K562 (cell line): ENCODE data around the gene DOLK. TPM values are rescaled to one million over a fixed set of nuclear protein-coding genes. Genes with fewer than 3 reads are reported as not detected.

Source experiments
- ATAC-seq: fragments of 200-7000 bp; cut with Tn5 transposase; 3 replicates; pipeline ENCODE4 v1.9.1; 2020; ENCODE audit warnings: moderate library complexity
- BruUV-seq: library from RNA; stranded (reverse); fragments of 400-500 nt; replicated peaks from 2 replicates; lab custom pipeline; 2021; lab: Mats Ljungman, UMichigan
- CTCF ChIA-PET: fragments of 300-600 bp; formaldehyde crosslinking; extraction: SDS; loops from one replicate; lab custom pipeline; 2021; ENCODE audit warnings: low intra/inter-chr PET ratio; lab: Yijun Ruan, JAX
- POLR2A ChIA-PET: fragments of 300-600, 350-650 bp; sonication (Branson Sonifier 250); formaldehyde crosslinking; extraction: SDS; loops from one replicate; lab custom pipeline; 2021; ENCODE audit warnings: antibody characterized with exemption, inconsistent platforms; lab: Yijun Ruan, JAX
- DNase-seq, 4 experiments: peaks; one replicate each; pipeline versions ENCODE4 v3.0.0 to v3.0.0-alpha.2; 2011 to 2018; ENCODE audit warnings: low spot score in 3 of 4, mixed read lengths in 3 of 4; ENCODE audit errors: extremely low read depth in 1 of 4
- FAIRE-seq: peaks from 2 replicates; lab custom pipeline; 2011; peaks lifted over from hg19 to GRCh38; lab: Jason Lieb, UNC
- H2AFZ ChIP-seq: 2 replicates; pipeline ENCODE4 v1.6.0; 2011; ENCODE audit warnings: low read depth, low read length, control low read depth, inconsistent platforms
- H3K27ac ChIP-seq: fragments of 200-600 bp; 3 replicates; pipeline ENCODE4 v1.8.0; 2011; ENCODE audit warnings: low read depth, mild to moderate bottlenecking, control low read depth, inconsistent platforms, low read length, moderate library complexity, mixed read lengths; ENCODE audit errors: extremely low read depth
- H3K27me3 ChIP-seq, 2 experiments: fragments of 300-600 bp in 1 of 2; 2 replicates in 1 of 2; 3 replicates in 1 of 2; pipeline versions ENCODE4 v1.6.0 to v1.8.0; 2011; ENCODE audit warnings: inconsistent platforms in 2 of 2, low read length in 2 of 2, mild to moderate bottlenecking in 1 of 2, mixed read lengths in 1 of 2, moderate library complexity in 1 of 2; ENCODE audit not compliant: control insufficient read depth in 2 of 2, insufficient read depth in 2 of 2
- H3K36me3 ChIP-seq: fragments of 300-600 bp; 3 replicates; pipeline ENCODE4 v1.8.0; 2011; ENCODE audit warnings: mild to moderate bottlenecking, low read length, inconsistent platforms; ENCODE audit not compliant: control insufficient read depth, insufficient read depth
- H3K4me1 ChIP-seq, 2 experiments: fragments of 200-600 bp in 1 of 2; replicated peaks in 1 of 2; 2 replicates in 1 of 2; 3 replicates in 1 of 2; pipeline versions ENCODE4 v1.5.1 to v1.8.0; 2011; ENCODE audit warnings: inconsistent platforms in 2 of 2, low read length in 2 of 2, mild to moderate bottlenecking in 1 of 2, mixed read lengths in 1 of 2, moderate library complexity in 1 of 2; ENCODE audit not compliant: control insufficient read depth in 2 of 2, insufficient read depth in 2 of 2
- H3K4me2 ChIP-seq: 2 replicates; pipeline ENCODE4 v1.6.1; 2011; ENCODE audit warnings: low read length, control low read depth, inconsistent platforms, mixed read lengths; ENCODE audit not compliant: insufficient read depth
- H3K4me3 ChIP-seq: fragments of 200-600 bp; sonication (generic), shearing (Covaris generic); 2 replicates; pipeline ENCODE4 v1.5.1; 2016; ENCODE audit warnings: control low read depth, inconsistent platforms
- H3K79me2 ChIP-seq: fragments of 200-600 bp; 3 replicates; pipeline ENCODE4 v1.8.0; 2011; ENCODE audit warnings: low read length, inconsistent platforms; ENCODE audit not compliant: control insufficient read depth, insufficient read depth
- H3K9ac ChIP-seq, 2 experiments: 2 replicates each; pipeline versions ENCODE4 v1.6.0 to v1.6.1; 2011; ENCODE audit warnings: low read depth in 2 of 2, low read length in 2 of 2, control low read depth in 1 of 2, inconsistent platforms in 1 of 2, mild to moderate bottlenecking in 1 of 2, mixed read lengths in 1 of 2; ENCODE audit not compliant: insufficient read depth in 1 of 2
- H3K9me1 ChIP-seq: one replicate; pipeline ENCODE4 v1.6.0; 2011; ENCODE audit warnings: inconsistent platforms, mild to moderate bottlenecking, low read length, moderate library complexity; ENCODE audit not compliant: control insufficient read depth, insufficient read depth
- H3K9me3 ChIP-seq: replicated peaks from 2 replicates; pipeline ENCODE4 v1.5.1; 2011; ENCODE audit warnings: low read depth, low read length, inconsistent platforms; ENCODE audit not compliant: control insufficient read depth, insufficient read depth
- H4K20me1 ChIP-seq: replicated peaks from 2 replicates; pipeline ENCODE4 v1.6.1; 2011; ENCODE audit warnings: low read length, inconsistent platforms, mixed read lengths; ENCODE audit not compliant: control insufficient read depth, insufficient read depth
- CCAR2 ChIP-seq: fragments of 200-400 bp; formaldehyde crosslinking; IDR thresholded peaks from 2 replicates; pipeline ENCODE4 v1.6.1; 2017; ENCODE audit warnings: mild to moderate bottlenecking, low read depth, low read length
- GATAD2B ChIP-seq: fragments of 450-650 bp; IDR thresholded peaks from 2 replicates; pipeline ENCODE4 v1.6.1; 2017; ENCODE audit warnings: mild to moderate bottlenecking, borderline replicate concordance
- ILK ChIP-seq: fragments of 450-650 bp; IDR thresholded peaks from 2 replicates; pipeline ENCODE4 v1.6.1; 2016; ENCODE audit warnings: missing genetic modification characterization, low read depth, mild to moderate bottlenecking, missing compliant biosample characterization, moderate library complexity, borderline replicate concordance
- MGA ChIP-seq: fragments of 450-650 bp; IDR thresholded peaks from 2 replicates; pipeline ENCODE4 v1.6.1; 2016; ENCODE audit warnings: mild to moderate bottlenecking, moderate library complexity
- ZNF398 ChIP-seq: fragments of 250-450 bp; sonication (Bioruptor Pico); IDR thresholded peaks from 2 replicates; pipeline ENCODE4 v1.8.0; 2021; ENCODE audit warnings: moderate library complexity, mild to moderate bottlenecking, inconsistent platforms
- WGBS: fragments of 100-300 bp; shearing (Covaris generic); methylation state at CpG from one replicate; pipeline ENCODE4 v1.1.6; 2016; ENCODE audit warnings: low coverage, mixed read lengths; ENCODE audit not compliant: insufficient coverage; ENCODE audit errors: missing lambda C conversion rate; 5-methylcytosine and 5-hydroxymethylcytosine counted together
- in situ Hi-C: fragments of 300-500 bp; cut with MboI; formaldehyde crosslinking; loops from 4 replicates; pipeline ENCODE4 v1.15.0; 2018; ENCODE audit warnings: inconsistent platforms, mixed read lengths
- intact Hi-C: fragments of 100-400 bp; cut with micrococcal nuclease; formaldehyde crosslinking; loops from 2 replicates; pipeline ENCODE4 v1.14.2; 2022
- polyA plus RNA-seq, 8 experiments: library from polyadenylated mRNA; depleted of rRNA in 4 of 8; stranded (reverse) in 5 of 8; unstranded in 3 of 8; fragments of >200 nt; fragmentation: Nextera tagmentation in 2 of 8; fragmentation: Illumina TruSeq in 1 of 8; extraction: Ambion mirVana in 2 of 8; extraction: Trizol in 1 of 8; gene quantifications; 2 replicates each; pipeline versions ENCODE4 v1.2.1 to v1.2.3, GENCODE V29; 2011 to 2014; ENCODE audit warnings: inconsistent platforms in 1 of 8, missing spikeins in 1 of 8
- total RNA-seq, 7 experiments: library from RNA; depleted of rRNA in 6 of 7; stranded (reverse); fragments of >200 nt in 6 of 7; fragmentation: Illumina TruSeq in 2 of 7; extraction: Trizol in 2 of 7; gene quantifications; 2 replicates each; pipeline versions ENCODE4 v1.2.1 to v1.2.3, GENCODE V29; 2011 to 2021; ENCODE audit warnings: low replicate concordance in 1 of 7
- TF ChIP-seq, protein P1 (sequence below): fragments of 450-650 bp; IDR thresholded peaks from 2 replicates; pipeline ENCODE4 v1.7.0; 2016; ENCODE audit warnings: borderline replicate concordance

Gene DOLK
- total and polyA plus RNA-seq, 9 of the 15 experiments (the other 6 are each of a cell fraction or from before 2014, with no cell fraction given) = 2.6 to 14.2 (median 11.7) TPM

GRCh38 chr9:128916204-128916603 lies 31.2 kb downstream of the DOLK start:
- CTCF ChIA-PET = no interaction called here
- intact Hi-C loops = no loop called here
- TF ChIP-seq MGA = no peak
- TF ChIP-seq ZNF398 (CRISPR knock-in tag) = no peak
- TF ChIP-seq ILK (tag) = no peak
- TF ChIP-seq GATAD2B = no peak
- TF ChIP-seq CCAR2 = no peak
- TF ChIP-seq, protein P1, sequence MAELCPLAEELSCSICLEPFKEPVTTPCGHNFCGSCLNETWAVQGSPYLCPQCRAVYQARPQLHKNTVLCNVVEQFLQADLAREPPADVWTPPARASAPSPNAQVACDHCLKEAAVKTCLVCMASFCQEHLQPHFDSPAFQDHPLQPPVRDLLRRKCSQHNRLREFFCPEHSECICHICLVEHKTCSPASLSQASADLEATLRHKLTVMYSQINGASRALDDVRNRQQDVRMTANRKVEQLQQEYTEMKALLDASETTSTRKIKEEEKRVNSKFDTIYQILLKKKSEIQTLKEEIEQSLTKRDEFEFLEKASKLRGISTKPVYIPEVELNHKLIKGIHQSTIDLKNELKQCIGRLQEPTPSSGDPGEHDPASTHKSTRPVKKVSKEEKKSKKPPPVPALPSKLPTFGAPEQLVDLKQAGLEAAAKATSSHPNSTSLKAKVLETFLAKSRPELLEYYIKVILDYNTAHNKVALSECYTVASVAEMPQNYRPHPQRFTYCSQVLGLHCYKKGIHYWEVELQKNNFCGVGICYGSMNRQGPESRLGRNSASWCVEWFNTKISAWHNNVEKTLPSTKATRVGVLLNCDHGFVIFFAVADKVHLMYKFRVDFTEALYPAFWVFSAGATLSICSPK = no peak

More at GRCh38 chr9:128916204-128916603, 31.2 kb downstream of the DOLK start:
- Histone ChIP-seq H3K9me1 (no peaks in the 10 kb centered on the region), H4K20me1 (no peaks in the 10 kb centered on the region), H3K9ac (no peak overlapping the region; a peak in 1 of 4 replicates), H3K4me1 (peaks cover 17 to 43% of the 10 kb centered on the region in 2 experiments), H3K36me3 (peaks cover 29% of the 10 kb centered on the region; the same call in 2 of the 3 replicates), H3K27ac (no peak overlapping the region), H3K9me3 (no peaks in the 10 kb centered on the region), H3K27me3 (no peaks in the 10 kb centered on the region; a peak in 1 of 5 replicates), H2AFZ (no peak overlapping the region), H3K4me2 (no peak overlapping the region), H3K79me2 (0 out of 3 replicates have a peak, but pooled peaks cover 11% of the 10 kb centered on the region), H3K4me3 (no peak overlapping the region)
- BruUV-seq = no TSS peak
- no peak for FAIRE-seq
- DNase-seq = no peak
- POLR2A ChIA-PET = no interaction called here
- in situ Hi-C loops = no loop called here
- WGBS = 83% methylated on average over 13 of the region's 18 CpGs
- no peak for ATAC-seq
